HFF-Myc (cell line): ENCODE results near the gene FFAR4.

Experiments used
- DNase-seq: peaks from one replicate; pipeline ENCODE4 v3.0.0-alpha.2; 2011; ENCODE audit warnings: low read depth; ENCODE audit errors: extremely low read depth
- H3K4me3 ChIP-seq: replicated peaks from 2 replicates; pipeline ENCODE4 v1.5.1; 2011; ENCODE audit warnings: low read depth, mild to moderate bottlenecking, control low read depth, low read length
- TF ChIP-seq, protein P1 (sequence below): IDR thresholded peaks from 2 replicates; pipeline ENCODE4 v1.5.1; 2012; ENCODE audit warnings: mild to moderate bottlenecking, low read depth, low read length, control low read depth; ENCODE audit errors: missing control alignments

Gene FFAR4

DNA sequence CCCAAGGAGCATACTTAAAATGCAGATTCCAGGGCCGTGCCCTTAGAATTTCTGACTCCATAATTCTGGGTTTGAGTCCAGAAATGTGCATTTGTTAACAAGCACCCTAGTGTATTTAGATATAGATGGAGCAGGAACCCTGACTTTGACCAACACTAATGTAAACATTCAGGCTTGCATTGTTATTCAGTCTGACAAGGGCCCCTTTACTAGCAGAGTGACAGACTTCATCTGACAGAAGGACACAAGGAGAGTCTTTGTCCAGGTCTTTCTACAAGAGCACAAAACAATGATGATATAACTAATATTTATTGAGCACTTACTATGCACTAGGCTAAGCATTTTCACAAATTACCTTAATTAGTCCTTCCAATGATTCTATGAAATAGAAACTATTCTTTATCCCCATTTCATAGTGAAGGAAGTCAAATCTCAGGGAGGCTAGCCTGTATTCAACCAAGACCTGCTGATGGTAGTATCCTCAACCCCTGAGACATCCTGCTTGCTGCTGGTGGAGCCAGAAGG lies 30.7 kb downstream of the FFAR4 start:
- no peak overlapping the region for H3K4me3 ChIP-seq
- DNase-seq, result no peak
- TF ChIP-seq, protein P1, sequence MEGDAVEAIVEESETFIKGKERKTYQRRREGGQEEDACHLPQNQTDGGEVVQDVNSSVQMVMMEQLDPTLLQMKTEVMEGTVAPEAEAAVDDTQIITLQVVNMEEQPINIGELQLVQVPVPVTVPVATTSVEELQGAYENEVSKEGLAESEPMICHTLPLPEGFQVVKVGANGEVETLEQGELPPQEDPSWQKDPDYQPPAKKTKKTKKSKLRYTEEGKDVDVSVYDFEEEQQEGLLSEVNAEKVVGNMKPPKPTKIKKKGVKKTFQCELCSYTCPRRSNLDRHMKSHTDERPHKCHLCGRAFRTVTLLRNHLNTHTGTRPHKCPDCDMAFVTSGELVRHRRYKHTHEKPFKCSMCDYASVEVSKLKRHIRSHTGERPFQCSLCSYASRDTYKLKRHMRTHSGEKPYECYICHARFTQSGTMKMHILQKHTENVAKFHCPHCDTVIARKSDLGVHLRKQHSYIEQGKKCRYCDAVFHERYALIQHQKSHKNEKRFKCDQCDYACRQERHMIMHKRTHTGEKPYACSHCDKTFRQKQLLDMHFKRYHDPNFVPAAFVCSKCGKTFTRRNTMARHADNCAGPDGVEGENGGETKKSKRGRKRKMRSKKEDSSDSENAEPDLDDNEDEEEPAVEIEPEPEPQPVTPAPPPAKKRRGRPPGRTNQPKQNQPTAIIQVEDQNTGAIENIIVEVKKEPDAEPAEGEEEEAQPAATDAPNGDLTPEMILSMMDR, result no peak

GRCh38 chr10:93598157-93598556 lies 31.7 kb downstream of the FFAR4 start:
- TF ChIP-seq, protein P1, result no peak
- H3K4me3 ChIP-seq, result no peak overlapping the region
- DNase-seq, result no peak

DNA sequence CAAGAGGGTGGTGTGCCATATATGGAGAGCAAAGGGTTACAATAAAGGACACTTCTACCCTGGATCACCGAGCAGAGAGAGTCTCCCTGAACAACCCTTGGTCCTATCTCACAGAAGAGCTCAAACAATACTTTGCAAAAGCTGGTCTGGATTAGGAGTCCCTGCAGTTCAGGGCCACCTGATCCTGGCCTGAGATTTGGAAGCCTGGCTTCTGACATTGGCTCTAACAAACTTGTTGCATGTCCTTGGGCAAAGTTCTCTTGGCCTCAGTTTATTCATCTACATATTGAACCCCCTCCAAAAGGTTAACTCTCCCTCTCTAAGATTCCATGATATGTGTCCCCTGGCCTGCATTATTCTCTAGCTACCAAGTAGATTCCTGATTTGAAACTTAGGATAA lies 32.9 kb downstream of the FFAR4 start:
- no peak overlapping the region for H3K4me3 ChIP-seq
- DNase-seq, result no peak
- TF ChIP-seq, protein P1, result no peak

- TF ChIP-seq, protein P1, result no peak
- DNase-seq, result no peak
- no peak overlapping the region for H3K4me3 ChIP-seq
Observed at GRCh38 chr10:93599778-93600177, 33.3 kb downstream of the FFAR4 start.

DNA sequence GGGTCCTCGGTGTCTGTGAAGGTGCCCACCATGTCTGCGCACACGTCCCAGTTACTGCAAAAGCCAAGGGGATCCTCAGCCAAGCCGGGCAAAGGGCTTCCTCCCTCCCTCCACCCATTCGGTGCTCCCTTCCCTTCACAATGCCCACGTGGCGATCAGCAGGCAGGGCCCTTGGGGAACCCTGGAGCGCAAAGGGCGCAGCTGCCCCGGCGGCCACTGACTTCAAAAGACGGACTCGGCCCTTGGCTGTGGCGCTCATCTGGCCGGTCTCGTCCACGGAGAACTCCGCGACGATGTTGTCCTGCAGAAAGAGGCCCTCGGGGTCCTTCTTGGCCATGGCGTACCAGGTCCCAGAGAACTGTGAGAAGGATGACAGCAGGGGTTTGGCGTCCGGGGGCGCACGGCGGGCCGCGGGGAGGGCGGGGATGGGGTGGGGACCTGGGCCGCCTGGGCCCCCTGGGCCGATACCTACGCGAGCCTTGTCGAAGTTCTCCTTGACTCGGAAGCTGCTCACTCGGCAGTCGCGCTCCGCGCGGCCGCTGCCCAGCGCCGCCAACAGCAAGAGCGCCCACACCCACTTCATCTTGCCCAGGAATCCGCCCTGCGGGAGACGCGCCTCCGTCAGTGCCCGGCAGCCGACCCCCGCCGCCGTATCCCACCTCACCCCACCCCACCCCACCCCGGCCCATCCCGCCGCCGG lies 34.1 kb downstream of the FFAR4 start:
- DNase-seq, result no peak
- H3K4me3 ChIP-seq, result no peak overlapping the region
- TF ChIP-seq, protein P1, result no peak

GRCh38 chr10:93601146-93601773 lies 34.8 kb downstream of the FFAR4 start, which contains the start of gene RBP4:
TSS of gene RBP4 (minus strand) at chr10:93601235. CDS start at chr10:93601028, 207 bp downstream.
- no peak for DNase-seq
- TF ChIP-seq, protein P1, result no peak

DNA sequence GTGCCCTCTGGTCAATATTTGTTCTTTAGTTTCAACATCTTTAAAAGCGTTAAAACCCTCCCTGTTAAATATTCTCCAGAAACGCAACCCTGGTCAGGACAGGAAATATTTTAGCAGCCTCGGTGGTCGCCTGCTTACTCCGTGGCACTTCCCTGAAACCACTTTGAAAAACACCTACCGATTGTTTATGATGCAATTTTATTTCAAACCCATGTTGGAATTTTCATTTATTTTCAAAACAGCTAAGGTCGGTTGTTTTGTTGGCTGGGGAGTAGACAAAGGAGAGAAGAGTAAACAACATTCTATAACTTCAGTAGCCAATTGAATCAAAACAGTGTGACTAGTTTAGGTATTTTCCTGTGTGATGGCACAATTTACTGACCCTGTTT lies 35.3 kb downstream of the FFAR4 start:
- TF ChIP-seq, protein P1, result no peak
- no peak overlapping the region for H3K4me3 ChIP-seq
- DNase-seq, result no peak

More at GRCh38 chr10:93601146-93601773, 34.8 kb downstream of the FFAR4 start, which contains the start of gene RBP4:
- 0 out of 2 replicates have a peak within 1 kb of the TSS, but pooled peaks have one; percentile 14 for H3K4me3 ChIP-seq
